Measurements from ENCODE around the gene NDST1. TPM values are rescaled to one million over a fixed set of nuclear protein-coding genes. Genes with fewer than 3 reads are reported as not detected.

The NDST1 gene
- total and polyA plus RNA-seq, 10 of the 15 experiments (the other 5 are each of a cell fraction or from before 2014, with no cell fraction given), result 0.20 to 53.5 (median 12.9) TPM

DNA sequence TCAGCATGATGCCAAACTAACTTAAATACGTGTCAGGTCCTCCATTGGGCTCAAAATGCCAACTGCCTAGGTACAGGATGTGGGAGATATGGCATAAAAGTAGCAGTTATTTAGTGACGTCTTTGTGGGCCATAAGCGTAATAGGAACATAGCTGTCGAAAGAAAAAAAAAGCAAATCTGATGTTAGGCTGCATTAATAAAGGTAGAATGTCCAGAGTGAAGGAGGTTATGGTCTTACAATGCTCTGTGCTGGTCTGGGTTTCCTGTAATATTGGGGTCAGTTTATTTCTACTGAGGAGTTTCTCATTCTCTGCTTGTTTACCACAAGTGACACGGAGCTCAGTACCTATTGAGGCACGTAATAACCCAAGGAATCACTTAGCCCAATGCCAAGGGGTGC is 99.2 kb downstream of the NDST1 start:
- ChIA-PET RAD21 (ENCODE audit: unreplicated experiment) (no interaction called here), POLR2A (interaction anchor here (2.0 kb wide), 1 partner anchor 13 kb away, joined by 5 read pairs; no protein-coding TSS in a partner anchor), SMC1A (ENCODE audit: uncharacterized antibody, unreplicated experiment) (interaction anchor here (1.2 kb wide), 1 partner anchor 19 kb away, joined by 4 read pairs; no protein-coding TSS in a partner anchor), CTCF (interaction anchor here (0.6 to 1.1 kb wide), 2 partner anchors 32 to 734 kb away, joined by 3 read pairs; no protein-coding TSS in a partner anchor)
- no TSS peak for BruUV-seq (replicated peaks)
- WGBS (ENCODE audit: insufficient coverage, insufficient replicate concordance, low lambda C conversion rate, missing lambda C conversion rate), result 17% methylated on average over 6 of the region's 6 CpGs
- Histone ChIP-seq H2AFZ (ENCODE audit: control insufficient read depth, low read depth, low read length) (no peak overlapping the region), H3K36me3 (ENCODE audit: control insufficient read depth in 2 of 2, insufficient read depth in 2 of 2, low read length in 1 of 2) (no peaks in the 10 kb centered on the region), H3K4me2 (ENCODE audit: control insufficient read depth, insufficient read depth) (no peak overlapping the region), H3K79me2 (ENCODE audit: control insufficient read depth, insufficient read depth, low read length) (no peaks in the 10 kb centered on the region), H3K27ac (ENCODE audit: control insufficient read depth, insufficient read depth) (no peak overlapping the region), H3K27me3 (replicated peaks in 1 of 2; ENCODE audit: control insufficient read depth in 2 of 2, insufficient read depth in 2 of 2, low read length in 1 of 2) (no peaks in the 10 kb centered on the region), H4K20me1 (ENCODE audit: control insufficient read depth, insufficient read depth) (no peaks in the 10 kb centered on the region), H3K4me3 (no peak overlapping the region), H3K9ac (ENCODE audit: control insufficient read depth, insufficient read depth, low read length) (no peak overlapping the region), H3K9me3 (replicated peaks; ENCODE audit: control insufficient read depth, insufficient read depth, low read length) (no peaks in the 10 kb centered on the region), H3K4me1 (ENCODE audit: control insufficient read depth, insufficient read depth, low read length) (no peaks in the 10 kb centered on the region)
- intact Hi-C loops (cut with micrococcal nuclease; ENCODE audit: unreplicated experiment), result no loop called here
- no peak for ATAC-seq
- no peak for FAIRE-seq
- DNase-seq (ENCODE audit: low read depth, low spot score), result no peak
- TF ChIP-seq NFYA (IDR thresholded peaks at IDR 0.05; ENCODE audit: borderline replicate concordance, low read depth, low read length) (no peak), TCF3 (IDR thresholded peaks at IDR 0.05; ENCODE audit: borderline replicate concordance, insufficient read depth, low read depth, low read length) (no peak), E2F8 (IDR thresholded peaks at IDR 0.05; ENCODE audit: low read depth, partially characterized antibody) (no peak), CBFB (IDR thresholded peaks at IDR 0.05; ENCODE audit: low read depth) (no peak), ZNF207 (IDR thresholded peaks at IDR 0.05; ENCODE audit: borderline replicate concordance) (no peak), FOXM1 (IDR thresholded peaks at IDR 0.05; ENCODE audit: low read depth, low read length) (no peak)
- in situ Hi-C loops (cut with MboI), result no loop called here

Other genes starting within 250 kb of the NDST1 start
Only the 7 nearest of the 8 such genes appear.
- gene ARSI, start 205.2 kb upstream of the NDST1 start, total RNA-seq (2014; rRNA removed), result not detected in 2 replicates
- not detected in 2 replicates for gene ARSI, start 205.2 kb upstream of the NDST1 start, total RNA-seq (2014; rRNA removed; fragmentation: Illumina TruSeq; extraction: Trizol)
- gene ARSI, start 205.2 kb upstream of the NDST1 start, total RNA-seq (2021), result not detected in 2 replicates
- gene ARSI, start 205.2 kb upstream of the NDST1 start, polyA plus RNA-seq (2011; rRNA removed), result not detected in 2 replicates
- gene ARSI, start 205.2 kb upstream of the NDST1 start, polyA plus RNA-seq (2014; fragmentation: Illumina TruSeq; extraction: Trizol), result not detected in 2 replicates
- gene ARSI, start 205.2 kb upstream of the NDST1 start, polyA plus RNA-seq (2014; fragmentation: Nextera tagmentation; extraction: Ambion mirVana), result not detected
- gene ARSI, start 205.2 kb upstream of the NDST1 start, polyA plus RNA-seq (2014; rRNA removed), result not detected in 2 replicates
- gene ARSI, start 205.2 kb upstream of the NDST1 start, polyA plus RNA-seq (2016; fragmentation: Nextera tagmentation; extraction: Ambion mirVana), result not detected
- gene TCOF1, start 150.4 kb upstream of the NDST1 start, total RNA-seq (2014; rRNA removed), result 35.0 and 42.1 TPM in 2 replicates
- gene TCOF1, start 150.4 kb upstream of the NDST1 start, total RNA-seq (2014; rRNA removed; fragmentation: Illumina TruSeq; extraction: Trizol), result 30.5 and 35.6 TPM in 2 replicates
- 74.7 and 83.9 TPM in 2 replicates for gene TCOF1, start 150.4 kb upstream of the NDST1 start, total RNA-seq (2021)
- gene TCOF1, start 150.4 kb upstream of the NDST1 start, polyA plus RNA-seq (2011; rRNA removed), result 6.4 and 12.7 TPM in 2 replicates
- 39.4 and 56.1 TPM in 2 replicates for gene TCOF1, start 150.4 kb upstream of the NDST1 start, polyA plus RNA-seq (2014; fragmentation: Illumina TruSeq; extraction: Trizol)
- 10 to 100 TPM in 1 of 2 experiments, 1 to 10 TPM in 1; 8.7 to 12.3 TPM for gene TCOF1, start 150.4 kb upstream of the NDST1 start, polyA plus RNA-seq (2014; fragmentation: Nextera tagmentation; extraction: Ambion mirVana)
- 35.4 and 44.6 TPM in 2 replicates for gene TCOF1, start 150.4 kb upstream of the NDST1 start, polyA plus RNA-seq (2014; rRNA removed)
- 10 to 100 TPM; 71.2 to 76.3 TPM for gene TCOF1, start 150.4 kb upstream of the NDST1 start, polyA plus RNA-seq (2016; fragmentation: Nextera tagmentation; extraction: Ambion mirVana)
- gene CD74, start 95.2 kb upstream of the NDST1 start, total RNA-seq (2014; rRNA removed), result 10,156 and 11,063 TPM in 2 replicates
- gene CD74, start 95.2 kb upstream of the NDST1 start, total RNA-seq (2014; rRNA removed; fragmentation: Illumina TruSeq; extraction: Trizol), result 2,507 and 2,767 TPM in 2 replicates
- 4,973 and 5,010 TPM in 2 replicates for gene CD74, start 95.2 kb upstream of the NDST1 start, total RNA-seq (2021)
- gene CD74, start 95.2 kb upstream of the NDST1 start, polyA plus RNA-seq (2011; rRNA removed), result 309 and 1,760 TPM in 2 replicates
- 3,291 and 4,542 TPM in 2 replicates for gene CD74, start 95.2 kb upstream of the NDST1 start, polyA plus RNA-seq (2014; fragmentation: Illumina TruSeq; extraction: Trizol)
- 1,000 to 10,000 TPM; 1,387 to 2,107 TPM for gene CD74, start 95.2 kb upstream of the NDST1 start, polyA plus RNA-seq (2014; fragmentation: Nextera tagmentation; extraction: Ambion mirVana)
- 3,302 and 5,141 TPM in 2 replicates for gene CD74, start 95.2 kb upstream of the NDST1 start, polyA plus RNA-seq (2014; rRNA removed)
- gene CD74, start 95.2 kb upstream of the NDST1 start, polyA plus RNA-seq (2016; fragmentation: Nextera tagmentation; extraction: Ambion mirVana), result 1,000 to 10,000 TPM; 6,006 to 6,596 TPM
- 3,103 and 3,139 TPM in 2 replicates for gene RPS14, start 58.4 kb upstream of the NDST1 start, total RNA-seq (2014; rRNA removed)
- 2,472 and 2,596 TPM in 2 replicates for gene RPS14, start 58.4 kb upstream of the NDST1 start, total RNA-seq (2014; rRNA removed; fragmentation: Illumina TruSeq; extraction: Trizol)
- gene RPS14, start 58.4 kb upstream of the NDST1 start, total RNA-seq (2021), result 3,369 and 3,514 TPM in 2 replicates
- 3,820 and 3,850 TPM in 2 replicates for gene RPS14, start 58.4 kb upstream of the NDST1 start, polyA plus RNA-seq (2011; rRNA removed)
- 3,219 and 4,047 TPM in 2 replicates for gene RPS14, start 58.4 kb upstream of the NDST1 start, polyA plus RNA-seq (2014; fragmentation: Illumina TruSeq; extraction: Trizol)
- gene RPS14, start 58.4 kb upstream of the NDST1 start, polyA plus RNA-seq (2014; fragmentation: Nextera tagmentation; extraction: Ambion mirVana), result 1,000 to 10,000 TPM; 2,295 to 2,356 TPM
- 3,649 and 3,781 TPM in 2 replicates for gene RPS14, start 58.4 kb upstream of the NDST1 start, polyA plus RNA-seq (2014; rRNA removed)
- gene RPS14, start 58.4 kb upstream of the NDST1 start, polyA plus RNA-seq (2016; fragmentation: Nextera tagmentation; extraction: Ambion mirVana), result 1,000 to 10,000 TPM; 2,318 to 2,319 TPM
- gene SYNPO, start 132.5 kb downstream of the NDST1 start, total RNA-seq (2014; rRNA removed), result 3.3 and 3.4 TPM in 2 replicates
- 4.4 and 4.5 TPM in 2 replicates for gene SYNPO, start 132.5 kb downstream of the NDST1 start, total RNA-seq (2014; rRNA removed; fragmentation: Illumina TruSeq; extraction: Trizol)
- 21.0 and 21.8 TPM in 2 replicates for gene SYNPO, start 132.5 kb downstream of the NDST1 start, total RNA-seq (2021)
- 11.0 and 18.3 TPM in 2 replicates for gene SYNPO, start 132.5 kb downstream of the NDST1 start, polyA plus RNA-seq (2011; rRNA removed)
- 8.7 and 9.4 TPM in 2 replicates for gene SYNPO, start 132.5 kb downstream of the NDST1 start, polyA plus RNA-seq (2014; fragmentation: Illumina TruSeq; extraction: Trizol)
- 1 to 10 TPM; 1.9 to 2.3 TPM for gene SYNPO, start 132.5 kb downstream of the NDST1 start, polyA plus RNA-seq (2014; fragmentation: Nextera tagmentation; extraction: Ambion mirVana)
- 10.1 and 10.7 TPM in 2 replicates for gene SYNPO, start 132.5 kb downstream of the NDST1 start, polyA plus RNA-seq (2014; rRNA removed)
- gene SYNPO, start 132.5 kb downstream of the NDST1 start, polyA plus RNA-seq (2016; fragmentation: Nextera tagmentation; extraction: Ambion mirVana), result 1 to 10 TPM in 1 of 2 experiments, under 1 TPM in 1; 0.77 to 2.0 TPM
- 1.1 TPM in 1 of 2 replicates, not detected in the other for gene MYOZ3, start 153.1 kb downstream of the NDST1 start, total RNA-seq (2014; rRNA removed)
- 0.04 TPM in 1 of 2 replicates, not detected in the other for gene MYOZ3, start 153.1 kb downstream of the NDST1 start, total RNA-seq (2014; rRNA removed; fragmentation: Illumina TruSeq; extraction: Trizol)
- gene MYOZ3, start 153.1 kb downstream of the NDST1 start, total RNA-seq (2021), result 0.18 TPM in 1 of 2 replicates, not detected in the other
- gene MYOZ3, start 153.1 kb downstream of the NDST1 start, polyA plus RNA-seq (2011; rRNA removed), result not detected in 2 replicates
- gene MYOZ3, start 153.1 kb downstream of the NDST1 start, polyA plus RNA-seq (2014; fragmentation: Illumina TruSeq; extraction: Trizol), result 0.09 and 0.10 TPM in 2 replicates
- not detected for gene MYOZ3, start 153.1 kb downstream of the NDST1 start, polyA plus RNA-seq (2014; fragmentation: Nextera tagmentation; extraction: Ambion mirVana)
- gene MYOZ3, start 153.1 kb downstream of the NDST1 start, polyA plus RNA-seq (2014; rRNA removed), result 0.08 and 0.62 TPM in 2 replicates
- under 1 TPM in 1 of 2 experiments, not detected in 1; 0.11 TPM for gene MYOZ3, start 153.1 kb downstream of the NDST1 start, polyA plus RNA-seq (2016; fragmentation: Nextera tagmentation; extraction: Ambion mirVana)
- 34.1 and 36.6 TPM in 2 replicates for gene RBM22, start 192.9 kb downstream of the NDST1 start, total RNA-seq (2014; rRNA removed)
- 34.1 and 34.6 TPM in 2 replicates for gene RBM22, start 192.9 kb downstream of the NDST1 start, total RNA-seq (2014; rRNA removed; fragmentation: Illumina TruSeq; extraction: Trizol)
- gene RBM22, start 192.9 kb downstream of the NDST1 start, total RNA-seq (2021), result 43.8 and 45.7 TPM in 2 replicates
- gene RBM22, start 192.9 kb downstream of the NDST1 start, polyA plus RNA-seq (2011; rRNA removed), result 58.1 and 65.6 TPM in 2 replicates
- 66.4 and 78.0 TPM in 2 replicates for gene RBM22, start 192.9 kb downstream of the NDST1 start, polyA plus RNA-seq (2014; fragmentation: Illumina TruSeq; extraction: Trizol)
- 10 to 100 TPM; 26.3 to 40.3 TPM for gene RBM22, start 192.9 kb downstream of the NDST1 start, polyA plus RNA-seq (2014; fragmentation: Nextera tagmentation; extraction: Ambion mirVana)
- gene RBM22, start 192.9 kb downstream of the NDST1 start, polyA plus RNA-seq (2014; rRNA removed), result 37.5 and 38.4 TPM in 2 replicates
- 10 to 100 TPM; 54.6 to 57.8 TPM for gene RBM22, start 192.9 kb downstream of the NDST1 start, polyA plus RNA-seq (2016; fragmentation: Nextera tagmentation; extraction: Ambion mirVana)

Data from GM12878 (cell line).